Sigmoid colon (tissue), 4 donors: ENCODE data around the gene FAM89A.

Experiments
- CTCF ChIP-seq, 4 experiments: fragments of 450-650 bp in 3 of 4; fragments of 200-600 bp in 1 of 4; IDR thresholded peaks; one replicate each; pipeline ENCODE4 v1.5.1; 2016 to 2019; ENCODE audit warnings: antibody characterized with exemption in 4 of 4, mild to moderate bottlenecking in 3 of 4, moderate library complexity in 2 of 4
- EP300 ChIP-seq, 4 donors: sonication (generic); formaldehyde crosslinking; IDR thresholded peaks; one replicate each; pipeline ENCODE4 v1.6.1; 2017; ENCODE audit warnings: antibody characterized with exemption in 4 of 4

- TF ChIP-seq CTCF (IDR thresholded peaks at IDR 0.05), result no peak
- TF ChIP-seq EP300 (IDR thresholded peaks at IDR 0.05), result no peak
Measured at GRCh38 chr1:231011963-231012362, 28.1 kb downstream of the FAM89A start.
